Fibroblast of lung (primary cell): ENCODE results near the gene PDZD2. TPM values are rescaled to one million over a fixed set of nuclear protein-coding genes. Genes with fewer than 3 reads are reported as not detected.

Source experiments
- DNase-seq, 2 donors: peaks; one replicate each; pipeline versions ENCODE4 v3.0.0 to v3.0.0-alpha.2; 2010; ENCODE audit warnings: low read depth in 2 of 2
- H2AFZ ChIP-seq: 2 replicates; pipeline ENCODE4 v1.5.1; 2012; ENCODE audit warnings: low read length, control low read depth, inconsistent platforms
- H3K27ac ChIP-seq: 2 replicates; pipeline ENCODE4 v1.5.1; 2011; ENCODE audit warnings: low read length, control low read depth; ENCODE audit not compliant: insufficient read depth
- H3K27me3 ChIP-seq: 2 replicates; pipeline ENCODE4 v1.5.1; 2011; ENCODE audit warnings: mild to moderate bottlenecking, low read length; ENCODE audit not compliant: control insufficient read depth, insufficient read depth
- H3K36me3 ChIP-seq: 2 replicates; pipeline ENCODE4 v1.5.1; 2011; ENCODE audit warnings: low read length; ENCODE audit not compliant: control insufficient read depth, insufficient read depth
- H3K4me1 ChIP-seq: 2 replicates; pipeline ENCODE4 v1.5.1; 2011; ENCODE audit warnings: low read length; ENCODE audit not compliant: control insufficient read depth, insufficient read depth; ENCODE audit errors: extremely low read depth
- H3K4me2 ChIP-seq: 2 replicates; pipeline ENCODE4 v1.5.1; 2011; ENCODE audit warnings: low read length, control low read depth; ENCODE audit not compliant: insufficient read depth; ENCODE audit errors: extremely low read depth
- H3K4me3 ChIP-seq, 4 experiments: fragments of 200-600 bp in 1 of 4; sonication (generic) in 1 of 4; replicated peaks in 1 of 4; 2 replicates each; pipeline ENCODE4 v1.5.1; 2011 to 2016; ENCODE audit warnings: low read length in 4 of 4, low read depth in 3 of 4, mild to moderate bottlenecking in 3 of 4, control low read depth in 2 of 4, inconsistent platforms in 1 of 4, mixed read lengths in 1 of 4; ENCODE audit not compliant: insufficient read depth in 1 of 4; ENCODE audit errors: control extremely low read depth in 1 of 4
- H3K79me2 ChIP-seq: 2 replicates; pipeline ENCODE4 v1.5.1; 2012; ENCODE audit warnings: mild to moderate bottlenecking, low read length, inconsistent platforms; ENCODE audit not compliant: control insufficient read depth, insufficient read depth
- H3K9ac ChIP-seq: 2 replicates; pipeline ENCODE4 v1.5.1; 2011; ENCODE audit warnings: mild to moderate bottlenecking, low read length, control low read depth; ENCODE audit not compliant: insufficient read depth
- H3K9me3 ChIP-seq: 2 replicates; pipeline ENCODE4 v1.5.1; 2012; ENCODE audit warnings: low read depth, low read length; ENCODE audit not compliant: control insufficient read depth, insufficient read depth
- H4K20me1 ChIP-seq: 2 replicates; pipeline ENCODE4 v1.5.1; 2011; ENCODE audit warnings: low read length; ENCODE audit not compliant: control insufficient read depth, insufficient read depth; ENCODE audit errors: extremely low read depth
- CTCF ChIP-seq, 2 donors: IDR thresholded peaks in 1 of 2; conservative IDR thresholded peaks in 1 of 2; 1 replicate in 1 of 2; 2 replicates in 1 of 2; pipeline ENCODE4 v1.5.1; 2011 to 2012; ENCODE audit warnings: low read length in 2 of 2, control low read depth in 1 of 2, inconsistent platforms in 1 of 2, low read depth in 1 of 2, mild to moderate bottlenecking in 1 of 2
- EZH2 ChIP-seq: IDR thresholded peaks from 2 replicates; pipeline ENCODE4 v1.5.1; 2012; ENCODE audit warnings: low read length, control low read depth, mild to moderate bottlenecking; ENCODE audit errors: missing control alignments
- polyA plus RNA-seq, 2 donors: library from polyadenylated mRNA; depleted of rRNA in 1 of 2; stranded (reverse) in 1 of 2; unstranded in 1 of 2; fragments of >200 nt; gene quantifications; 2 replicates each; pipeline ENCODE4 v1.2.1, GENCODE V29; 2011 to 2012; ENCODE audit warnings: missing spikeins in 1 of 2
- total RNA-seq: library from RNA; depleted of rRNA; stranded (reverse); fragments of >200 nt; gene quantifications from 2 replicates; pipeline ENCODE4 v1.2.1, GENCODE V29; 2014

The PDZD2 gene
- total and polyA plus RNA-seq, 2 donors (not counting 1 experiment from before 2014, with no cell fraction given), result 0.33 to 0.40 TPM

GRCh38 chr5:31999470-31999869 is 360.5 kb downstream of the PDZD2 start:
- H3K4me1 ChIP-seq, result no peaks in the 10 kb centered on the region
- no peaks in the 10 kb centered on the region for H4K20me1 ChIP-seq
- no peak overlapping the region for H3K4me2 ChIP-seq
- H3K4me3 ChIP-seq, result no peak overlapping the region
- no peak overlapping the region for H3K27ac ChIP-seq
- no peaks in the 10 kb centered on the region for H3K36me3 ChIP-seq
- H3K9ac ChIP-seq, result no peak overlapping the region
- H3K79me2 ChIP-seq, result no peaks in the 10 kb centered on the region
- no peak for TF ChIP-seq CTCF (conservative IDR thresholded peaks at IDR 0.05 in 1 of 2, IDR thresholded peaks at IDR 0.05 in 1 of 2; ENCODE audit: low read depth in 1 of 2, low read length in 2 of 2)
- no peak for TF ChIP-seq EZH2
- DNase-seq, result no peak
- H3K9me3 ChIP-seq, result no peaks in the 10 kb centered on the region
- H2AFZ ChIP-seq, result no peak overlapping the region
- H3K27me3 ChIP-seq, result no peaks in the 10 kb centered on the region

- H3K36me3 ChIP-seq, result no peaks in the 10 kb centered on the region
- no peak overlapping the region for H3K27ac ChIP-seq
- TF ChIP-seq CTCF (conservative IDR thresholded peaks at IDR 0.05 in 1 of 2, IDR thresholded peaks at IDR 0.05 in 1 of 2; ENCODE audit: low read depth in 1 of 2, low read length in 2 of 2) (no peak), EZH2 (no peak)
- H3K4me1 ChIP-seq, result no peaks in the 10 kb centered on the region
- H3K9ac ChIP-seq, result no peak overlapping the region
- H3K4me2 ChIP-seq, result no peak overlapping the region
- H3K4me3 ChIP-seq, result no peak overlapping the region
- DNase-seq, result no peak
- no peak overlapping the region for H2AFZ ChIP-seq
- no peaks in the 10 kb centered on the region for H3K27me3 ChIP-seq
- no peaks in the 10 kb centered on the region for H4K20me1 ChIP-seq
- no peaks in the 10 kb centered on the region for H3K79me2 ChIP-seq
- H3K9me3 ChIP-seq, result no peaks in the 10 kb centered on the region
Measured at GRCh38 chr5:32000731-32001130, 361.8 kb downstream of the PDZD2 start.

GRCh38 chr5:32001284-32001683 is 362.4 kb downstream of the PDZD2 start:
- Histone ChIP-seq H4K20me1 (no peaks in the 10 kb centered on the region), H3K9me3 (no peaks in the 10 kb centered on the region), H3K4me2 (no peak overlapping the region), H3K9ac (no peak overlapping the region), H3K27ac (no peak overlapping the region), H3K4me1 (no peaks in the 10 kb centered on the region), H3K27me3 (no peaks in the 10 kb centered on the region), H3K36me3 (no peaks in the 10 kb centered on the region), H3K4me3 (no peak overlapping the region), H3K79me2 (no peaks in the 10 kb centered on the region), H2AFZ (no peak overlapping the region)
- no peak for DNase-seq
- no peak for TF ChIP-seq CTCF (conservative IDR thresholded peaks at IDR 0.05 in 1 of 2, IDR thresholded peaks at IDR 0.05 in 1 of 2; ENCODE audit: low read depth in 1 of 2, low read length in 2 of 2)
- no peak for TF ChIP-seq EZH2
